Activated CD4-positive, alpha-beta T cell treated with anti-CD3 and anti-CD28 coated beads, Interleukin-2, Interleukin-4, amounts not matched to agents 100 ng/mL and 50 ng/mL, durations not matched to agents 16 hours and 8 hours (primary cell): ENCODE data around the gene FOXI2.

Experiments used
- DNase-seq: peaks from one replicate; pipeline ENCODE4 v3.0.0-alpha.2; 2020; ENCODE audit warnings: low spot score

The FOXI2 gene

GRCh38 chr10:127743205-127743604, 6.2 kb downstream of the FOXI2 start:
- DNase-seq, result no peak

GRCh38 chr10:127744956-127745355, 8.0 kb downstream of the FOXI2 start:
- no peak for DNase-seq

GRCh38 chr10:127745861-127746260, 8.9 kb downstream of the FOXI2 start:
- no peak for DNase-seq

GRCh38 chr10:127755753-127756152, 18.8 kb downstream of the FOXI2 start:
- DNase-seq, result no peak

- no peak for DNase-seq
Observed at GRCh38 chr10:127756264-127756663, 19.3 kb downstream of the FOXI2 start.

GRCh38 chr10:127757033-127757432, 20.0 kb downstream of the FOXI2 start:
- DNase-seq, result no peak

- DNase-seq, result no peak
Observed at GRCh38 chr10:127759276-127759675, 22.3 kb downstream of the FOXI2 start.

- DNase-seq, result no peak
Observed at GRCh38 chr10:127762925-127763324, 25.9 kb downstream of the FOXI2 start.

- no peak for DNase-seq
Observed at GRCh38 chr10:127774766-127775559, 38.0 kb downstream of the FOXI2 start.

- peak; percentile 47 for DNase-seq
Observed at GRCh38 chr10:127776816-127777215, 39.8 kb downstream of the FOXI2 start.

GRCh38 chr10:127781412-127781811, 44.4 kb downstream of the FOXI2 start:
- no peak for DNase-seq

- no peak for DNase-seq
Observed at GRCh38 chr10:127787873-127788272, 50.9 kb downstream of the FOXI2 start.

- DNase-seq, result no peak
Observed at GRCh38 chr10:127790066-127790624, 53.2 kb downstream of the FOXI2 start.
